NOMO-1 (cell line): ENCODE data around the gene ACSL3.
A peak's percentile ranks its signal among the peaks of the same experiment; 100 is the strongest.
"Not testable (repeated sequence)": the region's sequence is repeated elsewhere in the genome, so short reads cannot be mapped to it uniquely, and the experiment has no call there.

Experiments
- DNase-seq, 2 experiments: peaks; one replicate each; lab custom pipeline; 2025; ENCODE audit not compliant: unreplicated experiment in 2 of 2; lab: John Stamatoyannopoulos, UW

ACSL3 gene

DNA sequence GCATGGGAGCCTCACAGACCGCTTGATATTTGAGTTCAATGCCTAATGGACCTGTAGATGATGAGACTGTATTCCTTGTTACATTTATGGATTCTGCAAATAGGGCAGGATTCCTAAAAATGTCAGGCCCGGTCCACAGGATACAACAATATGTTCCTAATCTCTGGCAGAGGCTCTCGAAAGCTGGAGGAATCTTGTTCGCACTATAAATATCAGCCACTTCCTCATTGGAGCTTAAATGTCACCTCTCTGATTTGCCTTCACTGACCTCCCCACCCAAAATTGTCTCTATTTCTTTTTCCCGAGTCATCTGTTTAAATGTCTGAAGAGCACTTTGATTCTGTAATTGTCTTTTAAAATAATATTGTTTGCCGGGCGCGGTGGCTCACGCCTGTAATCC, 12.0 kb upstream of the ACSL3 start:
- no peak for DNase-seq

DNA sequence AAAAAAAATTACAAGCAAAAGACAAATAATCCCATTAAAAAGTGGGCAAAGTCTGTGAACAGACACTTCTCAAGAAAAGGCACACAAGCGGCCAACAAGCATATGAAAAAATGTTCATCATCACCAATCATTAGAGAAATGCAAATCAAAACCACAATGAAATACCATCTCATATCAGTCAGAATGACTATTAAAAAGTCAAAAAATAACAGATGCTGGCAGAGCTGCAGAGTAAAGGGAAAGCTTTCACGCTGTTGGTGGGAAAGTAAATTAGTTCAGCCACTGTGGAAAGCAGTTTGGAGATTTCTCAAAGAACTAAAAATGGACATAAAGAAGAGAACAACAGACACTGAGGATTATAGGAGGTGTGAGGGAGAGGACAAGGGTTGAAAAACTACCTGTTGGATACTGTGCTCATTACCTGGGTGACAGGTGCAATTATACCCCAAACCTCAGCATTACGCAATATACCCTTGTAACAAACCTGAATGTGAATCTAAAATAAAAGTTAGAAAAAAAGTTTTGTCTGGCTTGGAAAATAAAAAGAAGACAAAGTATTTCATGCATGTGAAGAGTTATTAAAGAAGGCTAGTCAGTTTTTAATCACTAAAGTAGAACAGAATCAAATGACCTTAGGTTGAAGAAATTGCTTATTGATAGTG, 8.7 kb upstream of the ACSL3 start:
- no peak for DNase-seq

DNA sequence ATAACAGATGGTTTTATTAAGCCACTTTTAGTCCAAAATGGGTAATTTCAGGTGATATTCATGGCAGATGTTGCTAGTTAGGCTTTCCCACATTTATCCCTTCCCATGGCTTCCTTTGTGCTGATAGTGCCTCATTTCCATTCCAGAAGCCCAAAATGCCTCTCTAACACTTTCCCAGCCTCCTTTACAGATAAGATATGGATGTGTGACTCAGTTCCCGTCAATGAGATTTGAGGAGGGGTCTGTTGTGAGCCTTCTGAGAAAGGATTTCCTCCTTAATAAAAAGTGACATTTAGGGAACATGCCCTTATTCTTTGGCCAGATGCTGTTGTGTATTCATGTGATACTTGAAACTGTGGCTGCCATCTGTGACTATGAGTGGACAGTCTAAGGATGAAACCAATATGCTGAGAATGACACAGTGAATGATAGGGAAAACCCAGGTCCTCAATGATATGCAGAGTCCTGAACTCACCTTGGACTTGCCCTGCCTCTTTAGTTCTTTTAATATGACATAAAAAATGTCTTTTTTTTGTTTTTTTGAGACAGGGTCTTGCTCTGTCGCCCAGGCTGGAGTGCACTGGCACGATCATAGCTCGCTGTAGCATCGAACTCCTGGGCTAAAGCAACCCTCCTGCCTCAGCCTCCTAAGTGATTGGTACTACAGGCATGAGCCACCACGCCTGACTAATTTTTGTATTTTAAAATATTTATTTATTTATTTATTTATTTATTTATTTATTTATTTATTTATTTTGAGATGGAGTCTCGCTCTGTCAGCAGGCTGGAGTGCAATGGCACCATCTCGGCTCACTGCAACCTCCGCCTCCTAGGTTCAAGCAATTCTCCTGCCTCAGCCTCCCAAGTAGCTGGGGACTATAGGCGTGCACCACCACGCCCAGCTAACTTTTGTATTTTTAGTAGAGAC, 5.8 kb upstream of the ACSL3 start:
- no peak for DNase-seq

DNA sequence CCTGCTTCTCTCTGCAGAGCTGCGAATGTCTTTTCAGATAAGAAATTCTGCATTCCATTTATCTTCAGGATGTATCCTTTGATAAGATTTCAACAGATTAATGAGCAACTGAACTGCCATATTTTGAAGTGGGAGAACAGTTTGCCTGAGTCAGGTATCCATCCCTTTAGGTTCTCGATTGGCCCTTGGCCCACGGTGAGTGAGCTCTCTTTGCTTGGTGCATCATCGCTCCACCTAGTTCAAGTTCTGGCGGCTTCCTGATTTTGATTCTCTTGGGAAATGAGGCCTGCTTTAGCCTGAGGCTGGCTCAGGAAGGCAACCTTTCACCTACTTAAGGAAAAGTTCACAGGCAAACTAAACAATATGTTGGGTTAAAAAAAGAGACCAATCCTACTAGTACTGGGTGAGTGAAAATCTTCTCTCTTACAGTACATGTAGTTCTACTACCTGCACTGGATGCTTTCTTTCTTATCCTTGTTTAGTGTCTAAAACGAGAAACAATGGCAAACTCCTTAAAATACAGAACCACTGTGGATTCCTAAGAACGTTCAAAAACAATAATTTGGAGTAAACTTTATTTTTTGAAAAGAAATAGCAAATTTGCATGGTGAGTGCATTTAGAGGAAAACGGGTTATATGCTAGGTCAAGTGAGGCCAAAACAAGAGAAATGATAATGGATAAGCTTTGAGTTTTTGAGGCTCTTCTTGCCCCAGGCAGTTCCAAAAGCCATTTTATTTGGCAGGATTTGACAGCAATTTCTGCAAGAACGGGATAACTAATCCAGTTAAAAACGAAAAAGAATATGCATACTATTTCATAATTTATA, 837 bp upstream of the ACSL3 start:
- peak in 1 of 2 experiments; percentile 10 for DNase-seq

DNA sequence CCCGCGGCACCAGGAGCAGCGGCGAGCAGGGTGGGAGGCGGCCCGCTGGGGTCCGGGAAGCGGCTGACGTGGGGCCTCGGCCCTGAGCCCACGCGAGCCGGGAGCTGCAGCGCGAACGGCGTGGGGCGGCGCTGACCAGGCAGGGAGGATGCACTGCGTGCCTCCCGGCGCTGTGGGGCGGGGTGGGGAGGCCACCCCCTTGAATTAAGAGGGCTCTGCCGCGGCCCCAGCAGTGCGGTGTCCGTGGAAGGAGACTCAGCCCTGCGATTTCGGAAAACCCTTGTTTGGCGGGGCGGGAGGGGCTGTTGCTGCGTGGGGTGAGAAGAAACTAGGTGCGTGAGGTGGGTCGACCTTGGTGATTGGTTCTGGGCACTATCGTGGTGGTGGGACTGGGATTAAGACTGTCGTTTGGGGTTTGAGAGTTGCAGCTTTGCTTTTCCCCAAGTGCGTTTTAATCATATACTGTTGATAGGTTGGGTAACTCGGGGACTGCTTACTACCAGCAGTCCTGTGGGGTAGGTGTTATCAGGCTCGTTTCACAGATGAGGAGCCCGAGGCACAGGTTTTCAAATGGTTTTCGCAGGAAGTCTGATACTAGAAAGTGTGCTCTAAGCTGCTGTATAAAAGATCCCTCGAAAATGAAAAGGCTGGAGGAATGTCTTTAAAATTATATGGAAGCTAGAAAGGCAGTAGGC, 722 bp downstream of the ACSL3 start:
- DNase-seq = peak; percentile 22 to 30

DNA sequence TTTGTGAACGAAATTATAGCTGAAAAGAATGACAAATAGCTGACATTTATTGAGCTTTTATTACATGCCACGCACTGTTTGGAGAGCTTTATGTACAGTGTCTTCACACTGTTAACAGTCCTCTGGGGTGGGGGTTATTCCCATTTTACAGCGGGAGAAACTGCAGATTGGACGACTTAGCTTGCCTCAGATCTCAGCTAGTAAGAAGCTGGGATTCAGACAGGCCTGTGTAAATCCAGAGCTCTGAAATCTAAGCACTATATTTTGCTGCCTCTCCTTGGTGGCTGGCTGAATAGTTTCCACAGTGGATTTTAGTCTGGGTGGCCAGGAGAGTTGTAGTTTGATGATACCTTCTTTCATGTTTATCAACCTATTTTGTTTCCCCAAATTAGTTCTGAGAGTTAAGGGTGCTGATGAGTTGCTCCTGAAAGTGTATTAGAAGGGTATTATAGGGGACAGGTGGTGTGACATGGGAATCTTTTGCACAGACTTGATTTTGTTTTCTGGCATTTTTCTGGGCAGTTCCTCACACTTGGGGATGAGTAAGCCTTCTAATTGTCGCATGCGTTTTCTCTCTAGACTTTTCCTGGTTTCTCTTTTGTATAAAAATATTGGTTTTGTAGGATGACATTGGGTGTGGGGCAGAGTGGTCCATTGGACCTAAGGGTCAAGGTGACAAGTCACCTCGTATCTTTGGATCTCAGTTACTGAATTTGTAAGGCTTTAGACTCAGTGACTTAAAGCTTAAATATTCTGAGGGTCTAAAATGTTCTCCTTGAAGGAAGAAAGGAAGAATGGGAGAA, 1.5 kb downstream of the ACSL3 start:
- peak; percentile 21 to 41 for DNase-seq

DNA sequence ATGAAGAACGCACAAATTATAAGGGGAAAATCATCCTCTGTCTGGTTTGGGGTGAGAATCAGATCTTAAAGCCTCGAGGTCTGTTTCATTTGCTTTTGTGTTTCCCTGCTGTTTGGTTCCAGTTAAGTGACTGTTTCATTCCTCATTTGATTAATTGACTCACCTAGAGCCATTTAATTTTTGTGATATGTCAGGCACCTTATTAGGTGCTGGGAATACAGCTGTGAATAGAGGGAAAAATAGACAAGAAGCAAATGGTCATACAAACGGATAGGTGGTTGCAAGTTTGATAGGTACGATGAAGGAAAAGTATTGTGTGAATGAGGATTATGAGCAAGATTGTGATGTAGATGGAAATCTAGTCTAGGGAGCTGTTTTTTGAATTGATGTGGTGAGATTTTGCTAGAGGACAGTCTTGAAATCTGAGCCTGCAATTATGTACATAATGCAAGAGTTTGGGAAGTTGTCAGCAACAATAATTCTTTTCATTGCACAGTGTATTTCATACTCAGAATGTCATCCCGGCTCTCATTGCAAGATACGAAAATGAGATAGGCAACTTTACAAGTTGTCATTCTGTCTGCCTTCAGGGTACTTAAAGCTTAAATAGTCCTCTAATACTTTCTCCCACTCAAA, 2.2 kb downstream of the ACSL3 start:
- no peak for DNase-seq

DNA sequence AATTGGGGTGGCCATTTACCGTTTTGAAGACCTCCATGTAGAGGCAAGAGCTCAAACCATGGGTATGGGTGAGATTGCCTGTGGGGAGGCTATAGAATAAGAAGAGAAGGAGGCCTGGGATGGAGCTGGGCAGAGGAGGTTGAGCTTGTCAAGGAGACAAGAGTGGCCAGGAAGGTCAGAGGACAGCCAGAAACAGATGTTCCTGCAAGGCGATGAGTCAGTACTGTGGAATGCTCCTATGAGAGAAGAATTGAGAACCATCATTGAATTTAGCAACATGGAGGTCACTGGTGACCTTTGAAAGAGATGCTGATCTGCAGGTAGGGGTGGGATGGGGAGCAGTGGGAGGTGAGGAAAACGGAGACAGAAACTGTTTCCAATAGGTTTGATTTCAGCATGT, 3.5 kb downstream of the ACSL3 start:
- DNase-seq = no peak

DNA sequence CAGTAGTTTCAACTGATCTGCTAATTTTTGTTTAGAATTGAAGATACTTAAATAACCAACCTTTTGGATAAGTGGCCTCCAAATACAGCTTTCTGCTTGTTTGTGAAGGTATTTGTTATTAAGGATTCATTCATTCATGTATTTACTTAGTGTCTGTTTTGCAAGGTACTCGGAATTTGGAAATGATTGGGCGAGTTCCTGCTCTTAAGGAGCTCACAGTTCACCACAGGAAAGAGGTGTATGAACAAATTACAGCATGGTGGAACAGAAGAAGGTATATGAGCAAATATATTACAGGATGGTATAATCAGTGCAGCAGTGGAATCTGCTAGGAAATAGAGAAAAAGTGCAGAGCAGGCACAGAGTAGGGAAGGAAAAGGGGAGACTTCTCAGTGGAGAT, 4.5 kb downstream of the ACSL3 start:
- DNase-seq = no peak

DNA sequence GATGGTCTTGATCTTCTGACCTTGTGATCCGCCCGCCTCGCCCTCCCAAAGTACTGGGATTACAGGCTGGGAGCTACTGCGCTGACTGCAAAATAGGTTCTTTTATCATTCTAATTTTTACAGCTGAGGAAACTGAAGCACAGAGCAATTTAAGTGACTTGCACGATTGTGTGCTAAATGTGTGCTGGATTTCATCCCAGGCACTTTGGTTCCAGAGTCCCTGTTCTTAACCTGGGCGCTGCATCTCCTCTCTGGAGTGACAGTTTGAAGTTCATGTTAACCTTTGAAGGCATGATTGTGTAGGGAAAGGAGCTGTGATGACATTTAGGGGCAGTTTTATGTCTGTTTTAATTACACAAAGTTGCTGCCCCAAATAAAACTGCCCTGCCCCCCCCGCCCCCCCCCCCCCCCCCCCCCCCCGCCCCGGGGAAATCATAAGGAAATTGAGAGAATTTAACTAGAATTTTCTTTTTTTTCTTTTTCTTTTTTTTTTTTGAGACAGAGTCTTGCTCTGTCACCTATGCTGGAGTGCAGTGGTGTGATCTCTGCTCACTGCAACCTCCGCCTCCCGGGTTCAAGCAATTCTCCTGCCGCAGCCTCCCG, 5.6 kb downstream of the ACSL3 start:
- DNase-seq = no peak

DNA sequence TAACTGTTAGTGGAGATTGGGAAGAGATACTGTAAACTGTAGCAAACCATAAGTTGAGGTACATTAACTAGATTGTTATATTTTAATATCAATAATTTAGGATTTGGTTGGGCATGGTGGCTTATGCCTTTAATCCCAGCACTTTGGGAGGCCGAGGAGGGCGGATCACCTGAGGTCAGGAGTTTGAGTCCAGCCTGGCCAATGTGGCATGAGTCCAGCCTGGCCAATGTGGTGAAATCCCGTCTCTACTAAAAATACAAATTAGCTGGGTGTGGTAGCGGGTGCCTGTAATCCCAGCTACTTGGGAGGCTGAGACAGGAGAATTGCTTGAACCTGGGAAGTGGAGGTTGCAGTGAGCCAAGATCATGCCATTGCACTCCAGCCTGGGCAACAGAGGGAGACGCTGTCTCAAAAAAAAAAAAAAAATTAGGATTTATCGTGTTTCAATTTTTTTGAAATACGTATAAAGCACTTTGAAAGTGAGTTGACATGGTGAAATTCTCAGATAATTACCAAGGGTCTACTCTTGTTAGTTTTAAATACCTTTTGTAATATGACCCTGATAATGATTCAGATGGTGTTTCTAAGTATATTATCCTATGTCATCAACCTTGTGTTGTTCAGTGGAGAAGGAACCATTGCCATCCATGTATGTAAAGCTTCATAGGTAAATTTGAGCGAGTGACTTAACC, 7.9 kb downstream of the ACSL3 start:
- DNase-seq = not testable (repeated sequence)

DNA sequence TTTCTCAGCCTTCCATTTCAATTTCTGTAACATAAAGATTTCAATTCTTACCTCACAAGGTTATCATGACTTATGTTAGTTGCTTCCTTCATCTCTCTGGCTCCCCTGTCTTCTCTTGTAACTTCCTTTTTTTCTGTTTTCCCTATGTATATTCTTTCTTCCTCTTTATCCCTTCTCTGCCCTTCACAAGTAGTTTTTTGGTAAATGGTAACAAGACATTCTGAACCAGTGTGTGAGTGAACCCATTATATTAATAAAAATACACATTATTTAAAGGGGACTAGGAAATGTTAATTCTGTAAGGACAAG, 8.4 kb downstream of the ACSL3 start:
- peak; percentile 34 to 89 for DNase-seq

DNA sequence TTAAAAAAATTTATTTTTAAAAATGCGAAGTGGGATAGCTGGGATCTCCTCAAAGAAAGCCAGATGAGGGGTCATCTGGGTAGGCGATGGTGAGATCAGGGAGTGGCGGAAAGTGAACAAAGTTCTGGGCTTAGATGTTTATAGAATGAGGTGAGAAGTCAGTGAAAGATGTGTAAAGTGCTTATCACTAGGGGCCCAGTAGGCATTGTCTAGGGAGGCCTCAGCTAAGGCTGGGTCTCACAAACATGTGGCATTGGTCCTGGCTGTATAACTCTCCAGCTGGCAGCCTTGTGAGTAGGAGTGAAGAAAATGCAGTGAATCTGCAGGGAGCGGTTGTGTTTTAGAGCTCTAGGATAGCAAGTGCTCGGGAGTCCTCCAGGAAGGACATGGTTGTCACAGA, 10.5 kb downstream of the ACSL3 start:
- no peak for DNase-seq

DNA sequence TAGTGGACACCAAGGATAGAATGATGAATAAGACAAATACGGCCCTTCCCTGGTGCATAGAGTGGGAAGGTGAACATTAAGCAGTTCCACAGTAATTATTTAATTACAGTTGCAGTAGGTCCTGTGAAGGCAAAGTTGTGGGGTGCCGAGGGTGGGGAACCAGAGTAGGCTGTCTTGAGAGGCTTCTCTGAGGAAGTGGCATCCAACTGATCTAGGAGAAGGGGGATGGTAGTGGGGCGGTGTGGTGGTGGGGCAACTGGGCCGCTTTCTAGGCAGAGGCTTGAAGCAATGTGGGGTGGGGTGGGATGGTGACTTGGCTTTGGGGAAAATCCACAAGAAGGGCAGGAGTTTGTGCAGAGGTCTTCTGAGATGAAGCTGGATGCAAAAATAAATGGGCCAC, 11.7 kb downstream of the ACSL3 start:
- no peak for DNase-seq

DNA sequence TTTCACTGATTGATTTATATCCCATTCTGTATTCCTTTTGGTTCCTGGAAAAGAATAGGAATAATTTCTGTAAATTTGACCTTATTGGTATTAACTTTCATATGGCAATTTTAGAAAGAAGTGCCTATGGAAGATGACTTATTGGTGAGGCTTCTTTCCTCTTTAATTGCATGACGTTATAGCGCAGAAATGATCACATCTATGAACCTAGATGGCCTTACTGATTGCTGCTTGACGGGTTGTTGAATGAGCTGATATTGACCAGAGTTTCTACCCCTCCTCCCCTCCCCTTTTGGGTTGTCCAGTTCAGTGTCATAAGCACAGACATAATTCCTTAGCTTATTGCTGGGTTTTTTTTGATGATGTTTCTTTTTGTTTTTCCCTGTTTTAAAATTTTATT, 14.6 kb downstream of the ACSL3 start:
- no peak for DNase-seq

DNA sequence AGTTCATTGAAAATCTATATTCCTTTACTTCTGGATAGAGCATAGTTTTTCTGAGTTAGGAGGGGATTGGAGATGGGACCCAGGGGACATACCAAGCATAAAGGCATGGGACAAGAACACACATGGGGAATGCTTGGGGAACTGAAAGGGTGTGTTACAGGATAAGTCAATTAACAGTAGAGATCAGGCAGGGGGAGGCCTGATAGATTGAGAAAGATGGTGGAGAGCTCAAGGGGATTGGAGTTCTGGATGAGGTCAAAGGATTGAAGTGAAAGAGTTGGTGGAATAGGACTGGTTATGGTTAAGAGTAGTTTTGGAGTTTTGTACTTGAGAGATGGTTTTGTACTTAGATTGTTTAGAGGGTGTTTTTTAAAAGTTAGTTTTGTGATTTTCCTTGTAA, 16.1 kb downstream of the ACSL3 start:
- no peak for DNase-seq

DNA sequence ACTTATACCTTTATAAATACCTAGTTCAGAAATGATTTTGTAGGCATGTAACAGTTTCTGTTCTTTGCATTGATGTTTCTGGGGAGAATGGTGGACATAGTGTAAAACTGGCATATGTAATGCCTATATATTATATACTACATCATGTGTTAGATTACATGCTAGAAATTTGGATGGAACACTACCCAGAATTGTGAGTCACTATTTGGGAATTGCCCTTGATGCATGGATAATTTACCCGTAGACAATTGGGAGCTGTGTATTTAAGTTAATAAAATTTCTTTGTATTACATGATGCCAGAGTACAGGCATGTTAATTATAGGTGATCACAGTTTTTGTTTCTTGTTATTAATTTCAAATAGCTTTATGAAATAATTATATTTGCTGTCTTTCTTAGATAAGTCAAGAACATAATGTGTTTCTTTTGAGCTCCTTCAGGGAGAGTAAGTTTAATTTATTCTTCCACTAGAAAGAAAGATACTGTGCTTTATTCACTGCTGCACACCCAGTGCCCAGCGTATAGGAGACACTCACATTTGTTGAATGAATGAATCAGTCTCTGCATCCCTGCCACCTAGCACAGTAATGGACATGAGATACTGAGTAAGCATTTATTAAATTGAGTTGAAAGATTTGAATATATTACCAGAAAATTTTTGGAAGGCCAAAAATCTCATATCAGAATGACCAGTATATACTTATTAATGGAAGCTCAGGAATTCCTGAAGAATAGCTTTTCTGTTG, 16.9 kb downstream of the ACSL3 start:
- DNase-seq = no peak

DNA sequence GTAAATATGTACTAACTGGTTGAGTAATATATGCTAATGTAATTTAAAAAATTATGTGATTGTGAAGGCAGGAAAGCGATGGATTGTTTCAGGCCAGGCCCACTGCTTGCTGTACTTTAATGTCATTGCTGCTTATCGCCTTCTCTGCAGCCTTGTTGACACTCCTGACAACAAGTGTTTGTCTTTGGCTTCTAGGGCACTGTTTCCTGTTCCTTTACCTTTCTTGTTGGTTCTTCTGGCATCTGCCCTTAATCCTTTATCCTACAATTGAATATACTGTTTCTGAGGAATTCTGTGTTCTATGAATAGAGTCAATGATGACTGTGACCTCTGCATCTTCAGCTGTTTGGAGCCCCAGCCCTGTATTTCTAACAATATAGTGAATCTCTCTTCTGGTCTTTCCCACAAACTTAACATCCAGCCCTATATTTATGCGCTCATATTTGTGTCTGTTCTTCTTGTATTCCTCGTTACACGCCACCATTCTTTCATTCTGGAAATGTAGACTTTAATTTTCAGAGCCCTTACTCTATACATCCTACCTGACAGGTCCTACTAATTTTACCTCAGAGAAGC, 17.6 kb downstream of the ACSL3 start:
- DNase-seq = no peak
